HG03565 (cell line): ENCODE measurements around the gene ZNRF4.

Experiments
- ATAC-seq: cut with Tn5 transposase; IDR thresholded peaks from one replicate; pipeline ENCODE4 v1.9.1; 2021; ENCODE audit warnings: mild to moderate bottlenecking, moderate library complexity; ENCODE audit not compliant: unreplicated experiment

The ZNRF4 gene

DNA sequence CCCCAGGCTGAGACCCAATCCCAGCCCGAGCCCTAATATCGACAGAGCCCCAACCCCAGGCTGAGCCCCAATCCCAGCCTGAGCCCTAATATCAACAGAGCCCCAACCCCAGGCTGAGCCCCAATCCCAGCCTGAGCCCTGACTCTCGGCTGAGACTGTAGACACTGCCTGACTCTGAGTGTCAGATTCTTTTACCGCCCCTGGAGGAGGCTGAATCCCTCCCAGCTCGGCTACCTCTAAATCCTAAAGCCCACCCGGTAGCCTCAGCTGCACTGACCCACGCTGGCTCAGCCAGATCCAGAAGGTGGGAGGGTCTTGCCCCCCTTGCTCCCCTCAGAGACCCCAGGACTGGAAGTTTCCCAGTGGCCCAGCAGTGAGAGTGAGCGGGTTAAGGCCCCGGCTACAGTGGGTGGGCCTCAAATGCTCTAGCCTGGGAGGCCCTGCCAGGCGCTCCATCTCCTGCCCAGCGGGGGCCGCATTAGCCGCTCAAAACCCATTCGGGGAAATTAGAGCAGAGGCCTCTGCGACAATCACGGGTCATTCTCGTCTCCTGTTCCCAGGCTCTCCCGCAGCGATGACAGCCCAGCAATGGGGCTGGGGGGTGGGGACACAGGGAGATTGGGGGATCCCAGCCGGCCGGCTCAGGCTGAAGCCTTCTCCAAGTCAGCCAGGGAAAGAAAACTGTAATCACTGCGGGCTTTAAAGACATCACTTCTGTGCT, 43.8 kb downstream of the ZNRF4 start:
- ATAC-seq: no peak

DNA sequence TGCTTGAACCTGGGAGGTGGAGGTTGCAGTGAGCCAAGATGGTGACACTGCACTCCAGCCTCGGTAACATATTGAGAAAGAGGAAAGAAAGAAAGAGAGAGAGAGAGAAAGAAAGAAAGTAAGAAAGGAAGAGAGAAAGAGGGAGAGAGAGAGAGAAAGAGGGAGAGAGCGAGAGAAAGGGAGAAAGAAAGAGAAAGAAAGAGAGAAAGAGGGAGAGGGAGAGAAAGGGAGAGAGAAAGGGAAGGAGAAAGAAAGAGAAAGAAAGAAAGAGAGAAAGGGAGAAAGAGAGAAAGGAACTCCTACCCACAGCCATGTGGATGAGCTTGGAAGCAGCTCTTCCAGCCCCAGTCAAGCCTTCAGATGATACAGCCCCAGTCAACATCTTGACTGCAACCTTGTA, 46.7 kb downstream of the ZNRF4 start:
- ATAC-seq: no peak

DNA sequence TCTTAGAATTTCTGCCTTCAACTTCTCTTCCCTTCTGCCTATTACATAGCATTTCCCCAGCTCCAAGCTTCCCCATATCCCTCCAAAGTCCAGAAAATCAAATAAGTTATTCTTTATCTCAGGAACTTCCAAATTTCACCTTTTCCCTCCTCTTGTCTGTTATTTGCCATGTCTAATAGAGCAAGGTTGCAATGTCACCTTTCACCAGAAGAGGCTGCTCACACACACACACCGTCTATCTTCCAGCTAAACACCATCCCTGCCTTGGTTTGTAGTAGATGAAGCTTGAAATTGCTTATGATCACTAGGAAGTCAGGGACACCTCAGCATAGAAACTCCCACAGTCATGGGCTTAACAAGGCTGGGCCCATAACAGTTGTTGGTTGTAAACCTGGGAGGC, 48.4 kb downstream of the ZNRF4 start:
- ATAC-seq: no peak

DNA sequence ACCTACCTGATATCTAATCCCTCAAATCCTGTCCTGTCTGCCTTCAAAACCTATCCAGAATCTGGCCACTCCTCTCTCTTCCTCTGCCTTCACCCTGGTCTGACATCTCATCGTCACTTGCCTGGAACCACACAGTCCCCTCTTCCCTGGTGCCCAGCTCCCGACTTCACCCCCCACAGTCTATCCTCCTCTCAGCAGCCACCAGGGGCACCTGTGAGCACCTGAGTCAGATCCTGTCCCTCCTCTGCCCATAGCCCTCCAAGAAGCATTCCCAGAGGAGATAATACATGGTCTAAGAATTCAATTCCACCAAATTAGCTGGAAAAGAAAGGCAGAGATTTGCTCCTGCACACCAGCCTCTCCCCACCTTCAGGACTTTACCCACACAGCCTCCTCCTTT, 48.9 kb downstream of the ZNRF4 start:
- no peak for ATAC-seq
